NB4 (cell line): ENCODE data around the gene LINC00632.

ENCODE experiments used
- POLR2A ChIP-seq: IDR thresholded peaks from 2 replicates; pipeline ENCODE4 v1.6.1; 2011; ENCODE audit warnings: mild to moderate bottlenecking; ENCODE audit not compliant: insufficient read length; ENCODE audit errors: extremely low read depth
- TF ChIP-seq, protein P1 (sequence below): IDR thresholded peaks from one replicate; pipeline ENCODE4 v1.5.1; 2012; ENCODE audit warnings: low read depth, low read length

DNA sequence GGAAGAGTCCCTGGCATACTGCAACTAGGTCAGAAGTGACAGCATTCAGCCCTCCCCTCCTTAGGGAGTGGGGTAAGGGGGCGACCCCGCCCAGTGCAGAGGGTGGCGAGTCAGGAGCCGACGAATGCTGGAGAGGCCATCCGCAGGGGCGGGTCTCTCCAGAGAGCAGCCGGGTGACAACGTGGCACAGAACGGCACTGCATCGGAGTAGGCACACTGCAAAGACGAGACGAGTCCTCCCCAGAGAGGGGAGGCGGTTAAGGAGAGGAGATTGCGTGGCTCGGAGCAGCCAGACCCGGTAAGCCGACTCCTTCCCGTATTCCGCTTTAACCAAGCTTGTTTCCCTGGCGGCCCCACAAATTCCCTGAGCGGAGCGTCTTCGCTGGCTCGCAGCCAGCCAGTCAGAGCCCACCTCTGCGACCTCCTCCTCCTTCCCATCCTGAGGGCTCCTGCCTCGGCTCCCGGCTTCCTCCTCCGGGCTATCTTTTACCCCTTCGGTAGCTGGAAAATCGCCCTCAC, 54.9 kb downstream of the LINC00632 start:
- no peak for TF ChIP-seq POLR2A
- TF ChIP-seq, protein P1, sequence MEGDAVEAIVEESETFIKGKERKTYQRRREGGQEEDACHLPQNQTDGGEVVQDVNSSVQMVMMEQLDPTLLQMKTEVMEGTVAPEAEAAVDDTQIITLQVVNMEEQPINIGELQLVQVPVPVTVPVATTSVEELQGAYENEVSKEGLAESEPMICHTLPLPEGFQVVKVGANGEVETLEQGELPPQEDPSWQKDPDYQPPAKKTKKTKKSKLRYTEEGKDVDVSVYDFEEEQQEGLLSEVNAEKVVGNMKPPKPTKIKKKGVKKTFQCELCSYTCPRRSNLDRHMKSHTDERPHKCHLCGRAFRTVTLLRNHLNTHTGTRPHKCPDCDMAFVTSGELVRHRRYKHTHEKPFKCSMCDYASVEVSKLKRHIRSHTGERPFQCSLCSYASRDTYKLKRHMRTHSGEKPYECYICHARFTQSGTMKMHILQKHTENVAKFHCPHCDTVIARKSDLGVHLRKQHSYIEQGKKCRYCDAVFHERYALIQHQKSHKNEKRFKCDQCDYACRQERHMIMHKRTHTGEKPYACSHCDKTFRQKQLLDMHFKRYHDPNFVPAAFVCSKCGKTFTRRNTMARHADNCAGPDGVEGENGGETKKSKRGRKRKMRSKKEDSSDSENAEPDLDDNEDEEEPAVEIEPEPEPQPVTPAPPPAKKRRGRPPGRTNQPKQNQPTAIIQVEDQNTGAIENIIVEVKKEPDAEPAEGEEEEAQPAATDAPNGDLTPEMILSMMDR, result no peak
